Measurements from ENCODE around the gene MKRN2. TPM values are rescaled to one million over a fixed set of nuclear protein-coding genes. Genes with fewer than 3 reads are reported as not detected.
A peak's percentile ranks its signal among the peaks of the same experiment; 100 is the strongest.
"Not testable (repeated sequence)": the region's sequence is repeated elsewhere in the genome, so short reads cannot be mapped to it uniquely, and the experiment has no call there.

The MKRN2 gene
- total RNA-seq, 5 donors from 2014 or later (not counting 1 experiment from before 2014, with no cell fraction given): 22.2 to 31.7 (median 27.5) TPM

DNA sequence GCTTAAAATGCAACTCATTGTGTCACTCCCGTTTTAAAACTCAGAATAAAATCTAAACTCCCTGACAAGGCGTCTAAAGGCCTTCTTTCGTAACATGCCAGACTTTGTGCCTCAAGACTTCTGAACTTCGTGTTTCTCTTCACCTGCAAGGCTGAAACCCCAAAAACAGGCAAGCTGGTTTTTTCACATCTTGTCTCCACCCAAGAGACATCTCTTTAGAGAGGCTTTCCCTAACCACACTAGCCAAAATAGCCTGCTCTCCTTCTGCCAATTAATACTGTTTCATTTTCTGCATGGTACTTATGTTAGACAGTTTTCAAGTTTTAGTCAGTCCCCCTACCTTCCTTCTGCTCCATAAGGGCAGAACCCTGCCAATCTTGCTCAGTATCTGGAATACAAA lies 65.4 kb downstream of the MKRN2 start:
- 83% methylated on average over 4 of the region's 4 CpGs for WGBS (ENCODE audit: insufficient coverage)
- ChIA-PET POLR2A (no interaction called here), CTCF (no interaction called here)
- no peak overlapping the region for H3K27ac ChIP-seq (ENCODE audit: low read length)
- DNase-seq: no peak
- no peaks in the 10 kb centered on the region for H3K9me3 Mint-ChIP-seq
- peaks cover 50 to 63% (median 55%) of the 10 kb centered on the region in 3 donors for H3K4me1 Mint-ChIP-seq
- H3K4me3 ChIP-seq (ENCODE audit: control insufficient read depth in 1 of 2, extremely low read depth in 1 of 2, low read length in 1 of 2): no peak overlapping the region
- ATAC-seq (replicated peaks in 1 of 4): no peak
- peaks cover 4% of the 10 kb centered on the region for H3K36me3 Mint-ChIP-seq
- peaks cover 9 to 21% of the 10 kb centered on the region in 2 experiments for H3K4me1 ChIP-seq (ENCODE audit: control insufficient read depth in 1 of 2, extremely low read depth in 1 of 2, insufficient read depth in 2 of 2, low read length in 2 of 2)
- H3K9me3 ChIP-seq: no peaks in the 10 kb centered on the region
- H3K27ac Mint-ChIP-seq: peak overlapping the region in 1 of 2 donors; percentile 72
- no peak overlapping the region for H3K4me3 Mint-ChIP-seq
- H3K36me3 ChIP-seq (ENCODE audit: control insufficient read depth in 2 of 2, extremely low read depth in 1 of 2, insufficient read depth in 1 of 2, low read length in 1 of 2): peaks cover 0 to 10% of the 10 kb centered on the region in 2 donors
- H3K27me3 Mint-ChIP-seq: no peaks in the 10 kb centered on the region
- H3K27me3 ChIP-seq (replicated peaks in 1 of 2; ENCODE audit: control insufficient read depth in 2 of 2, extremely low read depth in 1 of 2, insufficient read depth in 2 of 2, low read length in 1 of 2): no peaks in the 10 kb centered on the region

DNA sequence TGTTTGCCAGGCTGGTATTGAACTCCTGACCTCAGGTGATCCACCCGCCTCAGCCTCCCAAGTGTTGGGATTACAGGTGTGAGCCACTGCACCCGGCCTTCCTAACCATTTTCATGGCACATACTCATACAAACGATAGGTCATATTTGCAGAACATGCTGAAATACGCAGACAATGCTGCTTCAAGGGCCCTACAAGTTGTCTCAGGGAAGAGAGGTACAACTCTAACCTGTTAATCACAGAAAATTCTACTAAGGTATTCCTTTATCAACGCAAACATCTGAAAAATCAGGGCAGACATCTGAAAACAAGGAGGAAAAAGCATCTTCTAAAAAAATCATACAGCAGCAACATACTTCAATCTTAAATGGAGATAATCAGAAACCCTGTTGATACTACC lies 67.2 kb downstream of the MKRN2 start:
- no peak for ATAC-seq (replicated peaks in 1 of 4)
- no peaks in the 10 kb centered on the region for H3K9me3 Mint-ChIP-seq
- DNase-seq: no peak
- H3K27ac Mint-ChIP-seq: no peak overlapping the region
- no peaks in the 10 kb centered on the region for H3K9me3 ChIP-seq
- ChIA-PET POLR2A (interaction anchor here (0.6 kb wide), 2 partner anchors 90 to 148 kb away, joined by 3 read pairs; no protein-coding TSS in a partner anchor), CTCF (interaction anchor here in 1 of 2 donors (0.9 kb wide), 1 partner anchor 8 kb away, joined by 3 read pairs; no protein-coding TSS in a partner anchor)
- peaks cover 64 to 66% (median 65%) of the 10 kb centered on the region in 3 donors for H3K4me1 Mint-ChIP-seq
- H3K27me3 Mint-ChIP-seq: no peaks in the 10 kb centered on the region
- no peaks in the 10 kb centered on the region for H3K36me3 Mint-ChIP-seq
- H3K4me1 ChIP-seq (ENCODE audit: control insufficient read depth in 1 of 2, extremely low read depth in 1 of 2, insufficient read depth in 2 of 2, low read length in 2 of 2): peaks cover 9 to 26% of the 10 kb centered on the region in 2 experiments
- H3K27me3 ChIP-seq (replicated peaks in 1 of 2; ENCODE audit: control insufficient read depth in 2 of 2, extremely low read depth in 1 of 2, insufficient read depth in 2 of 2, low read length in 1 of 2): no peaks in the 10 kb centered on the region
- H3K36me3 ChIP-seq (ENCODE audit: control insufficient read depth in 2 of 2, extremely low read depth in 1 of 2, insufficient read depth in 1 of 2, low read length in 1 of 2): no peaks in the 10 kb centered on the region
- WGBS (ENCODE audit: insufficient coverage): 82% methylated on average over 2 of the region's 5 CpGs
- H3K4me3 ChIP-seq (ENCODE audit: control insufficient read depth in 1 of 2, extremely low read depth in 1 of 2, low read length in 1 of 2): no peak overlapping the region
- no peak overlapping the region for H3K27ac ChIP-seq (ENCODE audit: low read length)
- H3K4me3 Mint-ChIP-seq: peak overlapping the region in 1 of 3 donors; percentile 7

DNA sequence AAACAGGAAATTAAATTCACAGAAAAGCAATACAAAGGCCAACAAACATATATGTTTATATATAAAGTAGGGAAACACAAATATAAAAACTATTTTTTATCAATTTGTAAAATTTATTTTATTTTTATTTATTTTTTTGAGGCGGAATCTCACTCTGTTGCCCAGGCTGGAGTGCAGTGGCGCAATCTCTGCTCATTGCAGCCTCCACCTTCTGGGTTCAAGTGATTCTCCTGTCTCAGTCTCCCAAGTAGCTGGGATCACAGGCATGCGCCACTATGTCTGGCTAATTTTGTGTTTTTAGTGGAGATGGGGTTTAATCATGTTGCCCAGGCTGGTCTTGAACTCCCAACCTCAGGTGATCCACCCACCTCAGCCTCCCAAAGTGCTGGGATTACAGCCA lies 68.1 kb downstream of the MKRN2 start:
- H3K4me1 ChIP-seq (ENCODE audit: control insufficient read depth in 1 of 2, extremely low read depth in 1 of 2, insufficient read depth in 2 of 2, low read length in 2 of 2): peaks cover 9 to 26% of the 10 kb centered on the region in 2 experiments
- H3K27me3 ChIP-seq (replicated peaks in 1 of 2; ENCODE audit: control insufficient read depth in 2 of 2, extremely low read depth in 1 of 2, insufficient read depth in 2 of 2, low read length in 1 of 2); H3K27me3 Mint-ChIP-seq; H3K9me3 Mint-ChIP-seq; H3K27ac ChIP-seq (ENCODE audit: low read length); H3K36me3 ChIP-seq (ENCODE audit: control insufficient read depth in 2 of 2, extremely low read depth in 1 of 2, insufficient read depth in 1 of 2, low read length in 1 of 2); H3K36me3 Mint-ChIP-seq; H3K4me3 ChIP-seq (ENCODE audit: control insufficient read depth in 1 of 2, extremely low read depth in 1 of 2, low read length in 1 of 2); H3K9me3 ChIP-seq; ATAC-seq (replicated peaks in 1 of 4); DNase-seq: not testable (repeated sequence)
- H3K4me3 Mint-ChIP-seq: peak overlapping the region in 2 of 3 donors; percentile 63 to 78
- peaks cover 71 to 73% (median 72%) of the 10 kb centered on the region in 3 donors for H3K4me1 Mint-ChIP-seq
- no CpG with 5 or more reads among the region's 3 CpGs for WGBS (ENCODE audit: insufficient coverage)
- H3K27ac Mint-ChIP-seq: peak overlapping the region in 1 of 2 donors; percentile 82
- CTCF ChIA-PET: interaction anchor here (0.7 to 1.3 kb wide), 3 partner anchors 9 to 82 kb away, joined by 3 to 7 read pairs (median 4); no protein-coding TSS in a partner anchor
- POLR2A ChIA-PET: interaction anchor here in 1 of 2 donors (0.6 kb wide), 2 partner anchors 38 to 147 kb away, joined by 3 read pairs; no protein-coding TSS in a partner anchor

DNA sequence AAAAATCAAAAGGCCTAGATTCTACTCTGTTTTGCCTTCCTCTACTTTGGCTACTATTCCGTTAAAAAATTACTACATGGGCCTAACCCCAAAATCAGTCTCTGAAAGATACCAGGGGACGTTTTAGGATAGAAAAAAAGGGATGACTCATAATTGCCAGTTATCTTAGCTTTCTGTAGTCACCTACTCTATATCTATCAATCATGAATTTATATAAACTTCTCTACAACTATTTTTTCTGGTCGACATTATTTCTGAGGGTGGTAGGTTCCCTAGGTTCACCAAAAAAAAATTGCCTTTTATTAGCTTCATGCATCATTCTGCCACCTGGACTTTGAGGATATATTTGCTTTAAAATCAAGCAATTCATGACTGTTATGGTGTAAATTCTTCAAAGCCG lies 70.5 kb downstream of the MKRN2 start:
- H3K4me1 Mint-ChIP-seq: peaks cover 71 to 74% (median 71%) of the 10 kb centered on the region in 3 donors
- WGBS (ENCODE audit: insufficient coverage): no CpG with 5 or more reads among the region's 4 CpGs
- CTCF ChIA-PET: no interaction called here

DNA sequence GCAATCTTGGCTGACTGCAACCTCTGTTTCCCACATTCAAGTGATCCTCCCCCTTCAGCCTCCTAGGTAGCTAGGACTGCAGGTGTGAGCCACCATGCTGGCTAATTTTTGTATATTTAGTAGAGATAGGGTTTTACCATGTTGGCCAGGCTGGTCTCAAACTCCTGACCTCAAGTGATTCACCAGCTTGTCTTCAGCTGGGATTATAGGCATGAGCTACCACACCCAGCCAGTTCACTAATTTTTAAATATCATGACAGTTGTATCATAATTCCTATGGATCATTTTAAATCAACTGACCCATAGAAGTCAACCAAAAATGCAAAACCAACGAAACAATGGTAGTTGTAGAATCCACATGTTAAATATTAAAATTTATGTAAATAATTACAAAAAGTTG lies 71.9 kb downstream of the MKRN2 start:
- Mint-ChIP-seq H3K9me3 (no peaks in the 10 kb centered on the region), H3K4me3 (no peak overlapping the region), H3K4me1 (peaks cover 73 to 81% (median 75%) of the 10 kb centered on the region in 3 donors), H3K27me3 (no peaks in the 10 kb centered on the region), H3K36me3 (peaks cover 5% of the 10 kb centered on the region), H3K27ac (no peak overlapping the region)
- Histone ChIP-seq H3K4me3 (ENCODE audit: control insufficient read depth in 1 of 2, extremely low read depth in 1 of 2, low read length in 1 of 2) (no peak overlapping the region), H3K36me3 (ENCODE audit: control insufficient read depth in 2 of 2, extremely low read depth in 1 of 2, insufficient read depth in 1 of 2, low read length in 1 of 2) (no peaks in the 10 kb centered on the region), H3K9me3 (no peaks in the 10 kb centered on the region), H3K27ac (ENCODE audit: low read length) (no peak overlapping the region), H3K27me3 (replicated peaks in 1 of 2; ENCODE audit: control insufficient read depth in 2 of 2, extremely low read depth in 1 of 2, insufficient read depth in 2 of 2, low read length in 1 of 2) (no peaks in the 10 kb centered on the region), H3K4me1 (ENCODE audit: control insufficient read depth in 1 of 2, extremely low read depth in 1 of 2, insufficient read depth in 2 of 2, low read length in 2 of 2) (peaks cover 2 to 21% of the 10 kb centered on the region in 2 experiments)
- DNase-seq: no peak
- WGBS (ENCODE audit: insufficient coverage): no CpG with 5 or more reads among the region's 1 CpG
- ChIA-PET POLR2A (interaction anchor here in 1 of 2 donors (0.7 kb wide), 1 partner anchor 30 kb away, joined by 4 read pairs; no protein-coding TSS in a partner anchor), CTCF (interaction anchor here in 1 of 2 donors (1.1 kb wide), 1 partner anchor 30 kb away, joined by 3 read pairs; no protein-coding TSS in a partner anchor)
- ATAC-seq (replicated peaks in 1 of 4): no peak

More for the DNA sequence above, 70.5 kb downstream of the MKRN2 start:
- Histone ChIP-seq H3K4me3 (ENCODE audit: control insufficient read depth in 1 of 2, extremely low read depth in 1 of 2, low read length in 1 of 2) (no peak overlapping the region), H3K36me3 (ENCODE audit: control insufficient read depth in 2 of 2, extremely low read depth in 1 of 2, insufficient read depth in 1 of 2, low read length in 1 of 2) (no peaks in the 10 kb centered on the region), H3K27ac (ENCODE audit: low read length) (no peak overlapping the region), H3K27me3 (replicated peaks in 1 of 2; ENCODE audit: control insufficient read depth in 2 of 2, extremely low read depth in 1 of 2, insufficient read depth in 2 of 2, low read length in 1 of 2) (no peaks in the 10 kb centered on the region), H3K4me1 (ENCODE audit: control insufficient read depth in 1 of 2, extremely low read depth in 1 of 2, insufficient read depth in 2 of 2, low read length in 2 of 2) (peaks cover 4 to 22% of the 10 kb centered on the region in 2 experiments), H3K9me3 (no peaks in the 10 kb centered on the region)
- no peak for ATAC-seq (replicated peaks in 1 of 4)
- no peaks in the 10 kb centered on the region for H3K27me3 Mint-ChIP-seq
- POLR2A ChIA-PET: interaction anchor here in 1 of 2 donors (0.6 kb wide), 1 partner anchor 221 kb away, joined by 3 read pairs; no protein-coding TSS in a partner anchor
- DNase-seq: no peak
- peaks cover 4% of the 10 kb centered on the region for H3K36me3 Mint-ChIP-seq
- H3K27ac Mint-ChIP-seq: peak overlapping the region; percentile 4 to 7
- H3K4me3 Mint-ChIP-seq: peak overlapping the region in 1 of 3 donors; percentile 7
- H3K9me3 Mint-ChIP-seq: no peaks in the 10 kb centered on the region

DNA sequence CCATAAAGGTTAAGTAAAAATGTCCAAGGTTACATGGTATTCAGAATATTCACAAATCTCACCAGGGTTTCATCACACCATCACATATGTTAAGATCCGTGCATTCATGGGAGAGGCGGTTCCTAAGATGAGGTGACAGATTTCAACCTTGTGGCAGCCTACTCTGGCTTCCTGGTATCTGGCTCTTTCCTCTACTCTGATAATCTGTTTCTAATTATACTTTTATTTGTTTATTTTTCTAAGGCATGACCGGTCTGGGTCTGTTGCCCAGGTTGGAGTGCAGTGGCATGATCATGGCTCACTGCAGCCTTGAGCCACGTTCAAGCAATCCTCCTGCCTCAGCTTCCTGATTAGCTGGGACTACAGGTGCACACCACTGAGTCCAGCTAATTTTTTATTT lies 72.7 kb downstream of the MKRN2 start:
- H3K4me3 Mint-ChIP-seq: no peak overlapping the region
- peaks cover 2 to 23% of the 10 kb centered on the region in 2 experiments for H3K4me1 ChIP-seq (ENCODE audit: control insufficient read depth in 1 of 2, extremely low read depth in 1 of 2, insufficient read depth in 2 of 2, low read length in 2 of 2)
- no peaks in the 10 kb centered on the region for H3K36me3 ChIP-seq (ENCODE audit: control insufficient read depth in 2 of 2, extremely low read depth in 1 of 2, insufficient read depth in 1 of 2, low read length in 1 of 2)
- H3K4me3 ChIP-seq (ENCODE audit: control insufficient read depth in 1 of 2, extremely low read depth in 1 of 2, low read length in 1 of 2): no peak overlapping the region
- ChIA-PET CTCF (interaction anchor here in 1 of 2 donors (1.1 kb wide), 1 partner anchor 29 kb away, joined by 3 read pairs; no protein-coding TSS in a partner anchor), POLR2A (no interaction called here)
- peaks cover 70 to 74% (median 73%) of the 10 kb centered on the region in 3 donors for H3K4me1 Mint-ChIP-seq
- H3K36me3 Mint-ChIP-seq: peaks cover 10% of the 10 kb centered on the region
- DNase-seq (no peak), ATAC-seq (replicated peaks in 1 of 4) (no peak)
- H3K9me3 Mint-ChIP-seq: no peaks in the 10 kb centered on the region
- no peak overlapping the region for H3K27ac ChIP-seq (ENCODE audit: low read length)
- no peaks in the 10 kb centered on the region for H3K27me3 ChIP-seq (replicated peaks in 1 of 2; ENCODE audit: control insufficient read depth in 2 of 2, extremely low read depth in 1 of 2, insufficient read depth in 2 of 2, low read length in 1 of 2)
- H3K9me3 ChIP-seq: no peaks in the 10 kb centered on the region
- no peak overlapping the region for H3K27ac Mint-ChIP-seq
- no peaks in the 10 kb centered on the region for H3K27me3 Mint-ChIP-seq
- WGBS (ENCODE audit: insufficient coverage): 87% methylated on average over 2 of the region's 4 CpGs
